Right ventricle myocardium superior (tissue), 1 donor: ENCODE results near the gene FERMT2. TPM values are rescaled to one million over a fixed set of nuclear protein-coding genes. Genes with fewer than 3 reads are reported as not detected.
A peak's percentile ranks its signal among the peaks of the same experiment; 100 is the strongest.
"Not testable (repeated sequence)": the region's sequence is repeated elsewhere in the genome, so short reads cannot be mapped to it uniquely, and the experiment has no call there.

Experiments used
- ATAC-seq: fragments of 200-7000 bp; cut with Tn5 transposase; one replicate; pipeline ENCODE4 v1.9.1; 2020; ENCODE audit warnings: mild to moderate bottlenecking; ENCODE audit not compliant: poor library complexity
- DNase-seq: peaks from one replicate; pipeline ENCODE4 v3.0.0-alpha.2; 2020
- intact Hi-C: fragments of 100-400 bp; cut with DNase I; formaldehyde crosslinking; loops from one replicate; pipeline ENCODE4 v1.11.2; 2022
- total RNA-seq: library from RNA; stranded (reverse); fragmentation: NEBNext Ultra II Directional; extraction: Animal tissue kit (Norgen Biotek cat#: 25700); gene quantifications from one replicate; pipeline ENCODE4 v1.2.1, GENCODE V29; 2021
- donor health status: DM: no; HTN: yes; CAD: no; lungs with severe emphysema.

FERMT2 gene
- total RNA-seq, 1 donor from 2014 or later = 116 TPM

DNA sequence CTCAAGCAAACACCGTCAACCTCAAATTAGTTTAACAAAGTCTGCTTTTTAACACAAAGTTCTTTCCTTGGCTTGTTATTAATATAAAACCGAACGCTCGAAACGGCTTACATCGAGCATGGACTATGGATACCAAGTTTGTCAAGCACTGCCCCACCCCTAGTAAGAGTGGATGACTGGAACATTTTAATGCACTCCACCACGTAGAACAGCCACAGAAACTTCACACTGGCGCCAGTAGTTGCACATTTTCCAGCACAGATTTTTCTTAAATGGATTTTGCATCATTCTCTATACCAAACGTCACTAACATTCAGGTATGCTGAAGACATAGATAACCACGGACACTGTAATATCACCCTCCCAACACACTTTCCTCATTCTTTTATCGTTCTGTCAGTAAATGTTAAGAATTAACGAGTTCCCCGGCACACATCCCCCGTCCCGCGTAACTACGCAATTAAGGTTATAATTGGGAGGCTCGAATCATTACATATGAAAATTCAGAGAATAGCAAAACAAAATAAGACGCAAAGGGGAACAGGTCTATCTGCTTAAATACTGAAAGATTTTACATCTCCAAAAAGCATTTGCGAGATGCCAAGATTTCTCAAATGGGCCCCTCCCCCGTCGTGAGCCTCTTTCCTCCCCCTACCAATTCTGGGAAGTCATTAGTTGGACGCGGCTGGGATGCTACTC lies 990 bp downstream of the FERMT2 start:
- no peak for DNase-seq
- intact Hi-C loops = loop anchor here (5.0 kb wide), 2 partner anchors 48 to 102 kb away; no protein-coding TSS in a partner anchor
- peak; percentile 50 for ATAC-seq

DNA sequence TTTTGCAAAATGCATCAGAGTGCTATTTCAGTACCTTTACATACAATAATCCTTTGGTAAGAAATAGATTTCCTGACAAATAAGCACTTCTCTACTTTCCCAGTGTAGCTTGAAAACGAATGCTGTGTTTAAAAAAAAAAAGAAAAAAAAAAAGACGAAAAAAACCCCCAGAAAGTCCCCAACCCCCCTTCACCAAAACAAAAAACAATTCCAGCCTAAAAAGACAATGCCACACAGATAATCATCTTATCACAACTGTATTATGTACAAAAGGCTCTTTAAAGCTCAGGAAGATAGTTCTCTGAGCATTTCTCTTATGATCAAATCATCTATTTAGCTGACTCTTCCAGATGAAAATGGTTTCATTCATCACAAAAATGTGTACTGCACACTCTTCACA lies 1.6 kb downstream of the FERMT2 start:
- ATAC-seq (no peak), DNase-seq (no peak)
- intact Hi-C loops = loop anchor here (5.0 kb wide), 1 partner anchor 47 kb away; no protein-coding TSS in a partner anchor

DNA sequence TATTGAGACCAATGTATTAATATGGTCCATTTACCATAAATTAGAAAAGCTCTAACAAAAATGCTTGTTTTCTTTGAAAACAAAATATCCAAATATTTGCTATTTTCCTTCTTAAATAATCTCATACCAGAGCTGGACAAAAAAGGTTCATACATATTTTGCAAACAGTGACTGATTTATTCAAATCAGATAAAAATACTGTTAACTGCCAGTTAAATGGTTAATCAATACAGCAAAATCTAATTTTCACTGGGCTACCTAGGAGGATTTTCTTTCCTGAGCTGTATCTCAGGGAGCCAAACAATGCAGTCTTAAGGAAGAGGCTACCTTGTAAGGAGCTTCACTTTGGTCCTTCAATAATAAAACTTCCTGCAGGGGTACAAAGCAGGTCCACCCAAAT lies 2.0 kb downstream of the FERMT2 start:
- intact Hi-C loops = loop anchor here (5.0 kb wide), 1 partner anchor 47 kb away; no protein-coding TSS in a partner anchor
- DNase-seq (no peak), ATAC-seq (no peak)

DNA sequence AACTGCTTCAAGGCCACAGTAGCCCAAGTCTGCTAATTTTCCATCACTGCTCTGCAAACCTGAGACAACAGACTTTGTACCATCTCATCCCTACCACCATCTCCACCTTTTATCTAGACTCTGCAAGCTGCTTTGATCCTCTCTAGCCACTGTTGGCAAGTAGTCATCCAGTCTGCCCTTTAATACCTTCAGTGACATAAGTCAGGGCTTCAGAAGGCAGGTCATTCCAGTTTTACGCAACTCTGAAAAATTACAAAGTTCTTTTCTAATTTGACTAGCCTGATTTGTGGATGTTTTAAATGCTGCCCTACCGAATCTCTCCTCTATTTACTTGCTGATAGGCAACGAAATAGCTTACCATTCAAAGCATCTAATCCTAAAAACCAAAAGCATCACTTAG lies 2.8 kb downstream of the FERMT2 start:
- no peak for ATAC-seq
- DNase-seq = no peak
- intact Hi-C loops = loop anchor here (5.0 kb wide), 1 partner anchor 46 kb away; no protein-coding TSS in a partner anchor

DNA sequence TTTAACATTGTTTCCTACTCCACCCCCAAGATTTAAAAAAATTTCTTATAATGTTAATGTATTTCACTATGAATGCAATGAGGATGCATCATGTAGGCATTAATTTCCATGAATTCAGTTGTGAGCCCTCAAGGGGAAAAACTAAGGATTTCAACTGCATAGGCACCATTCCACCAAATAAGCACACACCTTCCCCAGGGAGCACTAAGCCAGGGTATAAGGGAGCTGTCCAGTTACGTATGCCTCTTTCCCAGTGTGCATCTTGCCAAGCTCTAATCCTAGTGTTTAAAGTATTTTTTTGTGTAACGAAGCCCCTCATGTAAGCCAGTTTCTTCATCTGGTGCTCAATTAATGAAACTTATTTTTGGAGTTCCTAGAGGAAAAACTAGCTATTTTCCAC lies 6.6 kb downstream of the FERMT2 start:
- ATAC-seq (no peak), DNase-seq (no peak)
- intact Hi-C loops = no loop called here

DNA sequence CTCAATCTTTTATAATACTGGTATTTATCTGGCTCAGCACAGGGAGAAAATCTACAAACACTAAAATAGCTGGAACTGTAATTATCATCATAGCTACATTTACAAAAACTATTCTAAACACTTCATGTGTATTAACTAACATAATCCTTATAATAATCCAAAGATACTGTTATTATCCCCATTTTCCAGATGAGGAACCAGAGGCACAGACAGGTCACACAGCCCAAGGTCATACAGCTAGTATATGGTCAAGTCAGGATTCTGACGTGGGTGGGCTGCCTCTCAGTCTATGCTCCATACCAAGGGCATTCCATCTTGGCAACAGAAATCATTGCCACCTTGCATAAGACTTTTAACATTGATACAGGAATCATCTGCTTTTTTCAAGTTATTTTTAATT lies 11.4 kb downstream of the FERMT2 start:
- DNase-seq (no peak), ATAC-seq (no peak)
- intact Hi-C loops = no loop called here

DNA sequence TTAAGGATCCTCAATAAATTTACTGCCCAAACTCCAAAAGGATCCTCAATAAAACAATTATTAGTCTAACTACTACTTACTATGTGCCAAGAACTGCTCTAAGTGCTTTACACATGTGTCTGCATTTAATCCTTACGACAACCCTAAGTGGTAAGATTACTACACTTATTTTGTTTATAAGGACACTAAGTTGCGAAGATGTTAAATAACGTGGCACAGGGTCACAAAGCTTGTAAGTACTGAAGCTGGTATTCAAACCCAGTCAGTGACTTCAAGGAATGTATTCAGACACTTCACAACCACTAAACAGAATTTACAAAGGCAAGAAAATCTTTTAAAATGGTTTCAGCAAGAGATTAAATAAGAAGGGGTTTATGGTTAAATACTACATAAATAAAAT lies 13.0 kb downstream of the FERMT2 start:
- DNase-seq (no peak), ATAC-seq (no peak)
- intact Hi-C loops = no loop called here

DNA sequence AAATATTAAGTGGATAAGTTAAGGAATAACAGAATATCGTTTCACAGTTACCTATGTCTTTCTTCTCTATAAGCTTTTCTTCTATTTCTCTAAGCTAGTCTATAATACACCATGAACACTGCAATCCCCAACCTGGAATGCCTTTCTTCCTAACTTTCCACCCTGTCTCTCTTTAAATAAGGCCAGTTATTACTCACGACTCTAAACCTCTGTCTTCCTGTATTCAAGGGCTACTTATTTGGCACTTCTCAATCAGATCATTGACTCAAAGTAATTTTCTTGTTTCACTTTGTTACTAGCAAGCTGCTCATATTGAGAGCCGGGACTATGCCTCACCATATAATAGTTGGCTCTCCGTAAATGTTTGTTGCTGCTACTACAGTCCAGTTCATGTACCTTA lies 13.5 kb downstream of the FERMT2 start:
- ATAC-seq (no peak), DNase-seq (no peak)
- intact Hi-C loops = no loop called here

DNA sequence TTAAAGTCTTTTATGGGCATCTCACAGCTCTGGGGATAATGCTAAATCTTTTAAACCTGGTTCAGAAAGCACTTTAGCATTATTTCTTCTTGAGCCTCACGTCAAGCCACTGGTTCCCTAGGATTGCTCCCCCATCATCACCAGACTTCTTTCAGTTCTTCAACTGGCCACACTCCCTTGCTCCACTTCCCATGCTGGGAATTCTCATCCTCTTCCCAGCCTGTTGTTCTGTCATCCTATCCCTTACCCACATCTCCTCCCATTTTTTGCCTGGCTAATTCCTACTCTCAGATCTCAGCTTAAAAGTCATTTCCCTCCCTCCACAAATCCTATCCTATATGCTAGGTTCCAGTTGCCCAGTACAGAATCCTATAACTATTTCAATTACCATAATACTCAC lies 14.4 kb downstream of the FERMT2 start:
- DNase-seq = no peak
- intact Hi-C loops = no loop called here
- no peak for ATAC-seq

DNA sequence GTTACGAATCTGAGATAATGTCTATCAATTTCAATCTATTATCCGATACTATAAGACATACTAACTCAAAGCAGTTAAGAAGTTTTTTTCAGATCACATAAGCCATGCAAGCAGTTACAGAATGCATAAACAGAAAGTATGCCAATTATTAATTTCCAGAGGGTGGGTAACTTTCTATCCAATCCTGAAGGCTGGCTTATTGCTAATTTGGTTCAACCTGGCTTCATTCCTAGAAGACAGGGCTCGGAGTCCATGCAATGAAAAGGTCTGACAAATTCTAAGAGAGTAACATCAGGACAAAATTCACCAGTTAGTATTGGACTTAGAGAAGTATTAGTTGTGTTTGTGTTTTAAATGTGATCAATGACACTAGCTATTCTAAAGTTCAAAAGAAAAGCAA lies 15.0 kb downstream of the FERMT2 start:
- no peak for ATAC-seq
- intact Hi-C loops = no loop called here
- DNase-seq = no peak

DNA sequence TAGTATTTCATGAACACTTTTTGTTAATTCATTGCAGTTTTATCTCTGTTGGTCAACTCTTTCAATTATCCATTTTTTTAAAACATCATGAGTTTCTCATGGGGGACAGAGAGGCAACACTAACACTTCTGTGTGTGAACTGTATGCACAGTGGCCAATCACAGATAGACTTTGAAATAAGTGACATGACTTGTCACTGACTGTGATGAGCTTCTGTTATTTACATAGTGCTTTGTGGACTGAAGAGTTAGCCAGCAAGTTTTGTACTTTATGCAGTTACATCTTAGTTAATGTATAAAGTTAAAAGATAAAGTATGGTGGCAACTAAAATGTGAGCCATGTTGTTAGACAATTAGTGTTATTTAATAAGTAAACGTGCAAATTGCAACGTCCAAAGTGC lies 16.1 kb downstream of the FERMT2 start:
- DNase-seq (no peak), ATAC-seq (no peak)
- intact Hi-C loops = no loop called here

DNA sequence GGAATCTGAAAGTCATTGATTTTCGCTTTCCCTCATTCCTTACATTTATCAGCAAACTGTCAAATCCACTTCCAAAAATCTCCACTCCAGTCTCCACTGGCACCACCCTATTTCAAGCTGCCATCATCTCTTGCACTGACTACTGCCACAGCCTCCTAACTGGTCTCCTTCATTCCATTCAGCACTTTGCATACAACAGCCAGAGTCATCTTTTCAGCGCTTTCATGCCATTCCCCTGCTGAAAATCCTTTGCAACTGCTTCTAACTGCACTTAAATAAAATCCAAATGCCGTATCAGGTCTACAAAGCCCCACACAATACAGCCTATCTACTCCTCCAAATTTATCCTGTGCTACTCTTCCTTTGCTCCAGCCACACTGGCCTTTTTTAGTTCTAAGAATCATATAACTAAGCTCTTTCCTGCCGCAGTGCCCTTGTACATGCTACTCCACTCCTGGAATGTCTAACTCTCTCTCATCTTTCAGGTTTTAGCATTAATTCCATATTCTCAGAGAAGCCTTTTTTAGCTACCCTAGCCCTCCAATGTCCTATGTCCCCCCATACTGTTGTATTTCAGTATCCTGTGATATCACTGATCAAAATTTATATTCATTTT lies 21.6 kb downstream of the FERMT2 start:
- intact Hi-C loops = no loop called here
- DNase-seq = no peak
- ATAC-seq = no peak

DNA sequence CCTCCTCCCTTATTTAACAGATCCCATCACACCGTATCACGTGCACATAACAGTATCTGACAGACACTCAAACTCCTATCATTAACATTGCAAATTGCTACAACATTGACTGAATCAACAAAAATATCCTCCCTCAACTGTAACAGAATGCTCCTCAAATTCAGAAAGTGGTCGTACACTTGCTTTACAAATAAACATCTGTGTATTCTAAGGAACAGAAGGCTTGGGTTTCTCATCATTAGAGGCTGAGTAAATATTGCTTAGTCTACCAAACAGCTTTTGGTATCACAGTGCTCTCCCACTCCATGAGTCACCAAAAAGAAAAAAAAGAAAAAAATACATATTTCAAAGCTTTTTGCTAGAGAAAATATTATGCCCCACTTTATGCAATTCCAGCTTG lies 23.9 kb downstream of the FERMT2 start:
- no peak for ATAC-seq
- no peak for DNase-seq
- intact Hi-C loops = no loop called here

DNA sequence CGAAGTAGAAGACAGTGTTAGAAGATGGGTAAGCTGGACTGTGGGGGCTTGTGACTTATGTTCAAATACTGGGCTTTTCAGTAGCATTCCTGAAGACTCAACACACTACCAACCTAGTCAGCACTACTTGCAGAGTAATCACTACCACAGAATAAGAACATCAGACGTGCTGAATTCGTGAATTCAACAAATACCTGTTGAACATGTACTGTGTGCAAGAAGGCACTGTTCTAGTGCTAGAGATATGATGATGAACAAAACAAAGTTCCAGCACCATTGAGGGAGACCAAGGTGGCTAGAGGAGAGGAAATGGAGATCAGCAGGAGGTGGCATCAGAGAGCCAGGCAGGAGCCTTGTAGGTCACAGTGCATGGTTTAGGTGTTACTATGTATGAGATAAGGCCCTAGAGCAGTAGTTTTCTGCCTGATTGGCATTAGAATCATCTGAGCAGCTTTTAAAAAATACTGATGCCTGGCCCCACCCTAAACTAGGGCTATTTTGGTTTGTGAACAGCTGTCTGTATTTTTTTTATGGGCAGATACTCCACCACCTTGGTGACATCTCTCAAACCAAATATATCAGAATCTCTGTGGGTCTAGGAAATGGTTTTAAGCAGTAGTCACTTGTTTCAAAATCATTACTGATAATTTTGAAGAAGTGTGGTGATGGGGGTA lies 26.8 kb downstream of the FERMT2 start:
- intact Hi-C loops = no loop called here
- DNase-seq = no peak
- peak; percentile 58 for ATAC-seq

DNA sequence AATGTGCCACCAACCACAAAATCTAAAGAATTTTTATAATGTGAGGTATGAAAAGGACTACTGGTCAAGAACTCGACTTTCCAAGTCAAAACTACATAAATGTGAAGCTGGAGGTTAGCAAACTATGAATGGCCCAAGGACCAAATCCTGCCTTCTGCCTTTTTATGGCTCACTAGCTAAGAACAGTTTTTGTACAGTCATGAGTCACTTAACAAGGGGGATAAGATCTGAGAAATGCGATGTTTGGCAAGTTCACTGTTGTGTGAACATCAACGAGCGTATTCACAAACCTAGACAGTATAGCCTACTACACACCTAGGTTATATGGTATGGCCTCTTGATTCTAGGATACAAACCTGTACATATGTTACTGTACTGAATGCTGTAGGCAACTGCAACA lies 28.2 kb downstream of the FERMT2 start:
- DNase-seq = no peak
- no peak for ATAC-seq
- intact Hi-C loops = no loop called here

DNA sequence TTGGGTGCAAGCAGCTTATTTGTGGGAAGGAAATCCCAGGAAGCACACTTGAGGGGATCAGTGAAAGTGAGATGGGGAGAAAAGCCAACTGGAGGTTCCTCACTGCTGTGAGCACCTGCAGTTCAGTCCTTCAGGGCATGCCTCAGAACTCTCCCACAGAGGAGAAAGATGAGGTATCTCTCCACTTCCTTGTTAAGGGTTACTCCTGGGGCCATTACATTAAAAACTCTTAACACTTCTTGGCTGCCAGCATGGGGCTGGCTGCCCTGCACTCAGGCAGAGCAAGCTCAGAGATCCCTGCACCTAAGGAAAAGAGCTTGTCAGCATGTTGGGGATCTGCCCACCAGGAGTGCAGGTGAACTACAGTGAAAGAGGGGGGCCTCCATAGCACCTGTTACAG lies 28.8 kb downstream of the FERMT2 start:
- DNase-seq = no peak
- no peak for ATAC-seq
- intact Hi-C loops = no loop called here

DNA sequence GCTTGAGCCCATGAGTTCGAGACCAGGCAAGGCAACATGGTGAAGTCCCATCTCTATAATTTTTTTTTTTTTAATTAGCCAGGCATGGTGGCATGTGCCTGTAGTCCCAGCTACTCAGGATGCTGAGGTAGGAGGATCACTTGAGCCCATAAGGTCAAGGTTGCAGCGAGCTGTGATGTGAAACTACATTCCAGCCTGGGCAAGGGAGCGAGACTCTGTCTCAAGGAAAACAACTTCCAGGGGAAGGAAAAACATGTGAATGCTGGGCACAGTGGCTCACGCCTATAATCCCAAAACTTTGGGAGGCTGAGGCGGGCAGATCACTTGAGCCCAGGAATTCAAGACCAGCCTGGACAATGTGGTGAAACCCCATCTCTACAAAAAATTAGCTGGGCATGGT lies 30.4 kb downstream of the FERMT2 start:
- intact Hi-C loops, DNase-seq, ATAC-seq: not testable (repeated sequence)

DNA sequence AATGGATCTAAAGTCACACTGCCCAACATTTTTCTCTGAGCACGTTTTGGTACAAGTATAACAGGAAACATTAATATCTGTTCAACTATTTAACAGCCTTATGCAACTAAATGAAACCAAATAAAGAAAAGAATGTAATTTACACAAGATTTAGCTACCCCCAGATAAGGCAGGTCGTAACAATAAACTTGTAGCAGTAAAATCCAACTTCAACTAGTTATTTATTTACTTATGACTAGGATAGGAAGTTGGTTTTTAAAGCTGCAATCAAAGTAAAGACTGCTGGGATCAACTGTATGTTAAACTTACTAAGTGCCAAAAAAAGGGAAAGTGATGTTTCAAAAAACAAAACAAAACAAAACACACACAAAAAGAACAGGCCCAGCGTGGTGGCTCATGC lies 30.9 kb downstream of the FERMT2 start:
- intact Hi-C loops = no loop called here
- ATAC-seq (no peak), DNase-seq (no peak)

DNA sequence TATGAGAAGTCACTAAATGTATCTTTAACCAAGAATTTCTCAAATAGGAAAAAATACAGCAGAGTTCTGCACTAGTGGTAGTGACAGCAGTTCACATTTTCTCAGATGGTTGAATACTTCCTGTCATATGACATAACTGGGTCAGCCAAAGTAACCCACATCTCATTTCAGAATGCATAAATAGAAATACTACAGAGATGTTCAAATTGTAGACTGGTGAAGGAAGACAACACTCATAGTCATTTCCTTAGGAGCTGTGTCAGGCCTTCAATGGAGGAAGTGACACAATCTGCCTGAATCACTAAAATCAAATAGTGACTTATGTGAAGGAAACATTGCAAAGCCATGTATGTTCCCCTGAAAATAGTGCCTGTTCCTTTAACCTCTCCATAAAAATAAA lies 32.4 kb downstream of the FERMT2 start:
- peak; percentile 67 for ATAC-seq

DNA sequence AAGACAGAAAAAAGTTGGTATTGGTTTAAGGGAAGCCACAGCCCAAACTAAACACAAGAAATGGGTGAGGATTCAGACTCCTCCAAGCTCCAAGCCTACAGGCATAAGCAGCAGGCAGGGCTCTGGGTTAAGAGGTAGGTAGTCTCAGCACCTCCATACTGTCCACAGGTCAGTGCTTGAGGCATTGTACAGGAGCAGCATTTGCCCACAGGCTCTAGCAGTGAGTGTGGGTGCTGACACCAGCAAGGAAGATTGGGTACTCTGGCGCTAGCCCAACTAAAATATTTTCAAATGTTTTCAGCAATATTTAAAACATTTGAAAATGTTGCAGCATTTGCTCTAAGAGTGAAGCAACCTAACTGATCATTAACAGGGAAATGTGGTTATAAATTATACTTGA lies 33.1 kb downstream of the FERMT2 start:
- DNase-seq = no peak
- ATAC-seq = peak; percentile 40
- intact Hi-C loops = no loop called here

More for the DNA sequence above, 32.4 kb downstream of the FERMT2 start:
- intact Hi-C loops = no loop called here
- DNase-seq = no peak
